Stimulated activated CD8-positive, alpha-beta memory T cell treated with anti-CD3 and anti-CD28 coated beads, Interleukin-2, amount 100 ng/mL, for 48 hours (primary cell): ENCODE data around the gene SNHG17.
"Not testable (repeated sequence)": the region's sequence is repeated elsewhere in the genome, so short reads cannot be mapped to it uniquely, and the experiment has no call there.

Source experiments
- DNase-seq, 2 donors: peaks; one replicate each; pipeline ENCODE4 v3.0.0-alpha.2; 2020; ENCODE audit warnings: low read depth in 2 of 2

Gene SNHG17

GRCh38 chr20:38434770-38435554, at the start of gene SNHG17:
TSS of gene SNHG17 (minus strand) at chr20:38435328.
- peak; percentile 81 to 84 for DNase-seq

- DNase-seq, result no peak
Measured at GRCh38 chr20:38479596-38479995, 44.5 kb upstream of the SNHG17 start.

- no peak for DNase-seq
Measured at GRCh38 chr20:38477747-38478146, 42.6 kb upstream of the SNHG17 start.

- DNase-seq, result no peak
Measured at GRCh38 chr20:38473367-38473795, 38.3 kb upstream of the SNHG17 start.

- peak; percentile 98 for DNase-seq
Measured at GRCh38 chr20:38472513-38473366, 37.6 kb upstream of the SNHG17 start, which contains the start of gene RALGAPB. TSS of gene RALGAPB (plus strand) at chr20:38472843. CDS start at chr20:38488433, 15,590 bp downstream.

- no peak for DNase-seq
Measured at GRCh38 chr20:38471987-38472512, 36.9 kb upstream of the SNHG17 start.

GRCh38 chr20:38471245-38471644, 36.1 kb upstream of the SNHG17 start:
- no peak for DNase-seq

- no peak for DNase-seq
Measured at GRCh38 chr20:38466983-38467382, 31.9 kb upstream of the SNHG17 start.

- no peak for DNase-seq
Measured at GRCh38 chr20:38466171-38466570, 31.0 kb upstream of the SNHG17 start.

- not testable (repeated sequence) for DNase-seq
Measured at GRCh38 chr20:38461569-38461968, 26.4 kb upstream of the SNHG17 start.

- DNase-seq, result not testable (repeated sequence)
Measured at GRCh38 chr20:38461167-38461566, 26.0 kb upstream of the SNHG17 start.

- not testable (repeated sequence) for DNase-seq
Measured at GRCh38 chr20:38460631-38461030, 25.5 kb upstream of the SNHG17 start.

- no peak for DNase-seq
Measured at GRCh38 chr20:38460040-38460623, 25.0 kb upstream of the SNHG17 start.

GRCh38 chr20:38458314-38458713, 23.2 kb upstream of the SNHG17 start:
- no peak for DNase-seq

- no peak for DNase-seq
Measured at GRCh38 chr20:38454556-38455473, 19.7 kb upstream of the SNHG17 start.

- no peak for DNase-seq
Measured at GRCh38 chr20:38453941-38454340, 18.8 kb upstream of the SNHG17 start.

GRCh38 chr20:38452880-38453624, 17.9 kb upstream of the SNHG17 start:
- no peak for DNase-seq

GRCh38 chr20:38450412-38450975, 15.4 kb upstream of the SNHG17 start:
- DNase-seq, result no peak

- no peak for DNase-seq
Measured at GRCh38 chr20:38449046-38449445, 13.9 kb upstream of the SNHG17 start.
